GM13977 (cell line): ENCODE data around the gene HP1BP3.

Source experiments
- DNase-seq: peaks from one replicate; pipeline ENCODE4 v3.0.0; 2012; ENCODE audit warnings: low spot score
- CTCF ChIP-seq: IDR thresholded peaks from 2 replicates; pipeline ENCODE4 v1.5.1; 2012; ENCODE audit warnings: mild to moderate bottlenecking, control low read depth; ENCODE audit not compliant: insufficient read depth; ENCODE audit errors: extremely low read depth, missing control alignments
- in situ Hi-C: fragments of 300-500 bp; cut with MboI; formaldehyde crosslinking; loops from one replicate; pipeline ENCODE4 v1.12.0; 2022; ENCODE audit warnings: low sequenced_read_pairs, low pct_unique_long_range_greater_than_20kb, mixed read lengths, inconsistent platforms; ENCODE audit not compliant: unreplicated experiment

Gene HP1BP3

GRCh38 chr1:20753589-20753988, 33.5 kb downstream of the HP1BP3 start:
- TF ChIP-seq CTCF = no peak
- no peak for DNase-seq
- in situ Hi-C loops = no loop called here

- TF ChIP-seq CTCF = no peak
- DNase-seq = no peak
- in situ Hi-C loops = no loop called here
Measured at GRCh38 chr1:20751462-20751990, 35.6 kb downstream of the HP1BP3 start.

GRCh38 chr1:20742671-20743070, 44.4 kb downstream of the HP1BP3 start:
- in situ Hi-C loops = no loop called here
- no peak for TF ChIP-seq CTCF
- DNase-seq = no peak

GRCh38 chr1:20740781-20741180, 46.3 kb downstream of the HP1BP3 start:
- DNase-seq = no peak
- in situ Hi-C loops = no loop called here
- no peak for TF ChIP-seq CTCF

GRCh38 chr1:20739225-20739624, 47.9 kb downstream of the HP1BP3 start:
- in situ Hi-C loops = no loop called here
- TF ChIP-seq CTCF = no peak
- DNase-seq = no peak

GRCh38 chr1:20735581-20736111, 51.5 kb downstream of the HP1BP3 start:
- in situ Hi-C loops = no loop called here
- DNase-seq = no peak
- TF ChIP-seq CTCF = no peak
